Memory B cell (primary cell): ENCODE measurements around the gene MFSD12.

Source experiments
- ATAC-seq: fragments of 150-1000 bp; cut with Tn5 transposase; 2 replicates; pipeline ENCODE4 v1.10.0; 2021; ENCODE audit warnings: low read depth, mild to moderate bottlenecking, moderate library complexity
- DNase-seq, 2 donors: peaks; one replicate each; pipeline ENCODE4 v3.0.0; 2022; ENCODE audit warnings: low spot score in 2 of 2
- H3K27ac Mint-ChIP-seq: one replicate; pipeline ENCODE4 v1.8.0; 2022; ENCODE audit warnings: mild to moderate bottlenecking, moderate library complexity, mixed read lengths
- H3K27me3 Mint-ChIP-seq: one replicate; pipeline ENCODE4 v1.8.0; 2022; ENCODE audit warnings: mixed read lengths
- H3K36me3 Mint-ChIP-seq: one replicate; pipeline ENCODE4 v1.8.0; 2022; ENCODE audit warnings: mild to moderate bottlenecking, mixed read lengths
- H3K4me1 Mint-ChIP-seq: one replicate; pipeline ENCODE4 v1.8.0; 2022; ENCODE audit warnings: mixed read lengths
- H3K4me3 Mint-ChIP-seq: one replicate; pipeline ENCODE4 v1.8.0; 2022; ENCODE audit warnings: mild to moderate bottlenecking, moderate library complexity, mixed read lengths
- H3K9me3 Mint-ChIP-seq: one replicate; pipeline ENCODE4 v1.8.0; 2022; ENCODE audit warnings: mixed read lengths

The MFSD12 gene

GRCh38 chr19:3543150-3544057 lies 14.0 kb downstream of the MFSD12 start:
- no peaks in the 10 kb centered on the region for H3K27me3 Mint-ChIP-seq
- H3K9me3 Mint-ChIP-seq = no peaks in the 10 kb centered on the region
- no peak overlapping the region for H3K27ac Mint-ChIP-seq
- peaks cover 12% of the 10 kb centered on the region for H3K36me3 Mint-ChIP-seq
- H3K4me1 Mint-ChIP-seq = peaks cover 8% of the 10 kb centered on the region
- H3K4me3 Mint-ChIP-seq = no peak overlapping the region
- DNase-seq (no peak), ATAC-seq (no peak)

GRCh38 chr19:3539756-3540118 lies 17.6 kb downstream of the MFSD12 start:
- H3K36me3 Mint-ChIP-seq = peaks cover 11% of the 10 kb centered on the region
- no peak overlapping the region for H3K27ac Mint-ChIP-seq
- ATAC-seq (no peak), DNase-seq (no peak)
- no peak overlapping the region for H3K4me3 Mint-ChIP-seq
- H3K4me1 Mint-ChIP-seq = no peaks in the 10 kb centered on the region
- H3K27me3 Mint-ChIP-seq = no peaks in the 10 kb centered on the region
- H3K9me3 Mint-ChIP-seq = no peaks in the 10 kb centered on the region

GRCh38 chr19:3538965-3539755 lies 18.2 kb downstream of the MFSD12 start, which contains the start of gene TEKTIP1:
TEKTIP1 (plus strand) TSS chr19:3539174; CDS start chr19:3539178, 4 bp downstream.
- Mint-ChIP-seq H3K27me3 (no peaks in the 10 kb centered on the region), H3K4me1 (no peaks in the 10 kb centered on the region), H3K4me3 (no peak within 1 kb of the TSS), H3K36me3 (peaks cover 11% of the 10 kb centered on the region), H3K9me3 (no peaks in the 10 kb centered on the region), H3K27ac (peak within 1 kb of the TSS; percentile 59)
- DNase-seq (no peak), ATAC-seq (no peak)

GRCh38 chr19:3538258-3538929 lies 19.0 kb downstream of the MFSD12 start:
- no peaks in the 10 kb centered on the region for H3K4me1 Mint-ChIP-seq
- no peak overlapping the region for H3K27ac Mint-ChIP-seq
- H3K27me3 Mint-ChIP-seq = no peaks in the 10 kb centered on the region
- H3K4me3 Mint-ChIP-seq = no peak overlapping the region
- H3K9me3 Mint-ChIP-seq = no peaks in the 10 kb centered on the region
- peaks cover 15% of the 10 kb centered on the region for H3K36me3 Mint-ChIP-seq
- DNase-seq = no peak
- ATAC-seq = no peak

GRCh38 chr19:3537438-3538240 lies 19.7 kb downstream of the MFSD12 start:
- H3K9me3 Mint-ChIP-seq = no peaks in the 10 kb centered on the region
- no peaks in the 10 kb centered on the region for H3K4me1 Mint-ChIP-seq
- H3K36me3 Mint-ChIP-seq = peaks cover 16% of the 10 kb centered on the region
- no peaks in the 10 kb centered on the region for H3K27me3 Mint-ChIP-seq
- ATAC-seq = no peak
- H3K4me3 Mint-ChIP-seq = no peak overlapping the region
- DNase-seq = no peak
- H3K27ac Mint-ChIP-seq = peak overlapping the region; percentile 59

- ATAC-seq = no peak
- no peak overlapping the region for H3K4me3 Mint-ChIP-seq
- no peak for DNase-seq
- peaks cover 19% of the 10 kb centered on the region for H3K36me3 Mint-ChIP-seq
- no peaks in the 10 kb centered on the region for H3K27me3 Mint-ChIP-seq
- H3K27ac Mint-ChIP-seq = peak overlapping the region; percentile 59
- no peaks in the 10 kb centered on the region for H3K4me1 Mint-ChIP-seq
- H3K9me3 Mint-ChIP-seq = no peaks in the 10 kb centered on the region
Observed at GRCh38 chr19:3537101-3537437, 20.3 kb downstream of the MFSD12 start.

- ATAC-seq (no peak), DNase-seq (no peak)
- H3K4me1 Mint-ChIP-seq = no peaks in the 10 kb centered on the region
- H3K4me3 Mint-ChIP-seq = no peak overlapping the region
- H3K27me3 Mint-ChIP-seq = no peaks in the 10 kb centered on the region
- peaks cover 19% of the 10 kb centered on the region for H3K36me3 Mint-ChIP-seq
- no peaks in the 10 kb centered on the region for H3K9me3 Mint-ChIP-seq
- H3K27ac Mint-ChIP-seq = peak overlapping the region; percentile 59
Observed at GRCh38 chr19:3536429-3537100, 20.8 kb downstream of the MFSD12 start.

- peaks cover 19% of the 10 kb centered on the region for H3K36me3 Mint-ChIP-seq
- DNase-seq = no peak
- no peaks in the 10 kb centered on the region for H3K9me3 Mint-ChIP-seq
- no peaks in the 10 kb centered on the region for H3K4me1 Mint-ChIP-seq
- H3K27ac Mint-ChIP-seq = no peak overlapping the region
- no peak for ATAC-seq
- no peak overlapping the region for H3K4me3 Mint-ChIP-seq
- H3K27me3 Mint-ChIP-seq = no peaks in the 10 kb centered on the region
Observed at GRCh38 chr19:3535981-3536380, 21.4 kb downstream of the MFSD12 start.

- Mint-ChIP-seq H3K36me3 (peaks cover 19% of the 10 kb centered on the region), H3K4me3 (no peak overlapping the region), H3K27me3 (no peaks in the 10 kb centered on the region), H3K27ac (no peak overlapping the region), H3K4me1 (no peaks in the 10 kb centered on the region), H3K9me3 (no peaks in the 10 kb centered on the region)
- DNase-seq (no peak), ATAC-seq (no peak)
Observed at GRCh38 chr19:3535563-3535965, 21.8 kb downstream of the MFSD12 start.

GRCh38 chr19:3535235-3535535 lies 22.2 kb downstream of the MFSD12 start:
- Mint-ChIP-seq H3K27ac (no peak overlapping the region), H3K27me3 (no peaks in the 10 kb centered on the region), H3K9me3 (no peaks in the 10 kb centered on the region), H3K36me3 (peaks cover 19% of the 10 kb centered on the region), H3K4me3 (no peak overlapping the region), H3K4me1 (no peaks in the 10 kb centered on the region)
- ATAC-seq (no peak), DNase-seq (no peak)

- ATAC-seq = no peak
- Mint-ChIP-seq H3K36me3 (peaks cover 17% of the 10 kb centered on the region), H3K9me3 (no peaks in the 10 kb centered on the region), H3K27ac (no peak overlapping the region), H3K4me1 (no peaks in the 10 kb centered on the region), H3K4me3 (no peak overlapping the region), H3K27me3 (no peaks in the 10 kb centered on the region)
- no peak for DNase-seq
Observed at GRCh38 chr19:3534375-3535234, 22.8 kb downstream of the MFSD12 start.

GRCh38 chr19:3533563-3534216 lies 23.7 kb downstream of the MFSD12 start:
- DNase-seq (no peak), ATAC-seq (no peak)
- H3K36me3 Mint-ChIP-seq = peaks cover 13% of the 10 kb centered on the region
- H3K27me3 Mint-ChIP-seq = no peaks in the 10 kb centered on the region
- no peaks in the 10 kb centered on the region for H3K9me3 Mint-ChIP-seq
- H3K27ac Mint-ChIP-seq = no peak overlapping the region
- H3K4me3 Mint-ChIP-seq = no peak overlapping the region
- no peaks in the 10 kb centered on the region for H3K4me1 Mint-ChIP-seq
